Activated naive CD8-positive, alpha-beta T cell treated with anti-CD3 and anti-CD28 coated beads, Interleukin-2, amount 10 ng/mL, durations not matched to agents 7 days and 5 days (primary cell): ENCODE measurements around the gene GLP2R. TPM values are rescaled to one million over a fixed set of nuclear protein-coding genes. Genes with fewer than 3 reads are reported as not detected.
A peak's percentile ranks its signal among the peaks of the same experiment; 100 is the strongest.
"Not testable (repeated sequence)": the region's sequence is repeated elsewhere in the genome, so short reads cannot be mapped to it uniquely, and the experiment has no call there.

Experiments used
- ATAC-seq: fragments of 150-1000 bp; cut with Tn5 transposase; one replicate; pipeline ENCODE4 v1.10.0; 2021; ENCODE audit warnings: low read depth, moderate library complexity
- POLR2A ChIA-PET: fragments of 350-600 bp; sonication (Branson Sonifier 250); formaldehyde crosslinking; loops from one replicate; lab custom pipeline; 2021; ENCODE audit warnings: antibody characterized with exemption; lab: Charles Lee
- DNase-seq: peaks from one replicate; pipeline ENCODE4 v3.0.0; 2021
- H3K27ac Mint-ChIP-seq: one replicate; pipeline ENCODE4 v1.8.0; 2022; ENCODE audit warnings: mild to moderate bottlenecking, mixed read lengths
- H3K27me3 Mint-ChIP-seq: one replicate; pipeline ENCODE4 v1.8.0; 2022; ENCODE audit warnings: mild to moderate bottlenecking, moderate library complexity, mixed read lengths
- H3K36me3 Mint-ChIP-seq: one replicate; pipeline ENCODE4 v1.8.0; 2021; ENCODE audit warnings: mild to moderate bottlenecking, mixed read lengths
- H3K4me1 Mint-ChIP-seq: one replicate; pipeline ENCODE4 v1.8.0; 2021; ENCODE audit warnings: mixed read lengths
- H3K4me3 Mint-ChIP-seq: one replicate; pipeline ENCODE4 v1.8.0; 2022; ENCODE audit warnings: mild to moderate bottlenecking, moderate library complexity, mixed read lengths
- H3K9me3 Mint-ChIP-seq: one replicate; pipeline ENCODE4 v1.8.0; 2021; ENCODE audit warnings: mixed read lengths
- total RNA-seq, 2 experiments: library from RNA; stranded (reverse); gene quantifications; one replicate each; pipeline ENCODE4 v1.2.3, GENCODE V29; 2021

Gene GLP2R
- total RNA-seq, 2 experiments from 2014 or later = not detected

- Mint-ChIP-seq H3K27ac (no peak overlapping the region), H3K4me1 (no peaks in the 10 kb centered on the region), H3K36me3 (no peaks in the 10 kb centered on the region), H3K9me3 (no peaks in the 10 kb centered on the region), H3K4me3 (no peak overlapping the region), H3K27me3 (no peaks in the 10 kb centered on the region)
- DNase-seq = no peak
- ATAC-seq = no peak
- POLR2A ChIA-PET = no interaction called here
These were observed 90.4 kb downstream of the GLP2R start for GRCh38 chr17:9916108-9916507.

GRCh38 chr17:9917131-9917530 lies 91.4 kb downstream of the GLP2R start:
- no peak overlapping the region for H3K27ac Mint-ChIP-seq
- DNase-seq (no peak), ATAC-seq (no peak)
- no peaks in the 10 kb centered on the region for H3K36me3 Mint-ChIP-seq
- POLR2A ChIA-PET = no interaction called here
- H3K4me1 Mint-ChIP-seq = no peaks in the 10 kb centered on the region
- H3K9me3 Mint-ChIP-seq = no peaks in the 10 kb centered on the region
- no peak overlapping the region for H3K4me3 Mint-ChIP-seq
- no peaks in the 10 kb centered on the region for H3K27me3 Mint-ChIP-seq

GRCh38 chr17:9917801-9918200 lies 92.1 kb downstream of the GLP2R start:
- no peak overlapping the region for H3K27ac Mint-ChIP-seq
- H3K9me3 Mint-ChIP-seq = no peaks in the 10 kb centered on the region
- H3K4me1 Mint-ChIP-seq = no peaks in the 10 kb centered on the region
- H3K36me3 Mint-ChIP-seq = no peaks in the 10 kb centered on the region
- no peak for DNase-seq
- H3K4me3 Mint-ChIP-seq = no peak overlapping the region
- no peak for ATAC-seq
- no peaks in the 10 kb centered on the region for H3K27me3 Mint-ChIP-seq
- POLR2A ChIA-PET = no interaction called here

GRCh38 chr17:9918352-9918751 lies 92.6 kb downstream of the GLP2R start:
- H3K4me3 Mint-ChIP-seq = no peak overlapping the region
- POLR2A ChIA-PET = no interaction called here
- H3K36me3 Mint-ChIP-seq = no peaks in the 10 kb centered on the region
- no peaks in the 10 kb centered on the region for H3K27me3 Mint-ChIP-seq
- H3K9me3 Mint-ChIP-seq = no peaks in the 10 kb centered on the region
- no peak overlapping the region for H3K27ac Mint-ChIP-seq
- DNase-seq (no peak), ATAC-seq (no peak)
- no peaks in the 10 kb centered on the region for H3K4me1 Mint-ChIP-seq

- H3K4me1 Mint-ChIP-seq = no peaks in the 10 kb centered on the region
- POLR2A ChIA-PET = no interaction called here
- H3K27me3 Mint-ChIP-seq = no peaks in the 10 kb centered on the region
- ATAC-seq (no peak), DNase-seq (no peak)
- H3K27ac Mint-ChIP-seq = no peak overlapping the region
- H3K4me3 Mint-ChIP-seq = no peak overlapping the region
- no peaks in the 10 kb centered on the region for H3K9me3 Mint-ChIP-seq
- H3K36me3 Mint-ChIP-seq = no peaks in the 10 kb centered on the region
These were observed 93.2 kb downstream of the GLP2R start for GRCh38 chr17:9918804-9919352.

GRCh38 chr17:9921216-9921615 lies 95.5 kb downstream of the GLP2R start:
- H3K4me1 Mint-ChIP-seq, DNase-seq, H3K9me3 Mint-ChIP-seq, ATAC-seq, POLR2A ChIA-PET, H3K27ac Mint-ChIP-seq, H3K4me3 Mint-ChIP-seq, H3K36me3 Mint-ChIP-seq, H3K27me3 Mint-ChIP-seq: not testable (repeated sequence)

- Mint-ChIP-seq H3K27me3 (no peaks in the 10 kb centered on the region), H3K9me3 (no peaks in the 10 kb centered on the region), H3K4me3 (no peak overlapping the region), H3K4me1 (no peaks in the 10 kb centered on the region), H3K36me3 (no peaks in the 10 kb centered on the region), H3K27ac (no peak overlapping the region)
- no peak for ATAC-seq
- POLR2A ChIA-PET = no interaction called here
- DNase-seq = no peak
These were observed 96.5 kb downstream of the GLP2R start for GRCh38 chr17:9922012-9922848.

- H3K4me1 Mint-ChIP-seq = no peaks in the 10 kb centered on the region
- no peak overlapping the region for H3K27ac Mint-ChIP-seq
- no peak overlapping the region for H3K4me3 Mint-ChIP-seq
- no peaks in the 10 kb centered on the region for H3K36me3 Mint-ChIP-seq
- H3K9me3 Mint-ChIP-seq = no peaks in the 10 kb centered on the region
- DNase-seq (peak; percentile 31), ATAC-seq (no peak)
- no peaks in the 10 kb centered on the region for H3K27me3 Mint-ChIP-seq
- POLR2A ChIA-PET = no interaction called here
These were observed 99.0 kb downstream of the GLP2R start for GRCh38 chr17:9924735-9925191.

- no peak overlapping the region for H3K27ac Mint-ChIP-seq
- no peaks in the 10 kb centered on the region for H3K9me3 Mint-ChIP-seq
- H3K4me3 Mint-ChIP-seq = no peak overlapping the region
- ATAC-seq (no peak), DNase-seq (no peak)
- POLR2A ChIA-PET = no interaction called here
- H3K27me3 Mint-ChIP-seq = no peaks in the 10 kb centered on the region
- H3K4me1 Mint-ChIP-seq = no peaks in the 10 kb centered on the region
- H3K36me3 Mint-ChIP-seq = no peaks in the 10 kb centered on the region
These were observed 99.7 kb downstream of the GLP2R start for GRCh38 chr17:9925457-9925856.

GRCh38 chr17:9926150-9926804 lies 100.6 kb downstream of the GLP2R start:
- ATAC-seq (no peak), DNase-seq (no peak)
- POLR2A ChIA-PET = no interaction called here
- Mint-ChIP-seq H3K27ac (no peak overlapping the region), H3K4me3 (no peak overlapping the region), H3K27me3 (no peaks in the 10 kb centered on the region), H3K4me1 (no peaks in the 10 kb centered on the region), H3K36me3 (no peaks in the 10 kb centered on the region), H3K9me3 (no peaks in the 10 kb centered on the region)

GRCh38 chr17:9928601-9929333 lies 103.0 kb downstream of the GLP2R start:
- Mint-ChIP-seq H3K4me3 (no peak overlapping the region), H3K27ac (no peak overlapping the region), H3K9me3 (no peaks in the 10 kb centered on the region), H3K36me3 (no peaks in the 10 kb centered on the region), H3K4me1 (no peaks in the 10 kb centered on the region), H3K27me3 (peaks cover 2% of the 10 kb centered on the region)
- DNase-seq (no peak), ATAC-seq (no peak)
- POLR2A ChIA-PET = no interaction called here

GRCh38 chr17:9929871-9930270 lies 104.1 kb downstream of the GLP2R start:
- DNase-seq (no peak), ATAC-seq (no peak)
- Mint-ChIP-seq H3K4me1 (no peaks in the 10 kb centered on the region), H3K36me3 (no peaks in the 10 kb centered on the region), H3K27me3 (peaks cover 2% of the 10 kb centered on the region), H3K4me3 (no peak overlapping the region), H3K9me3 (no peaks in the 10 kb centered on the region), H3K27ac (no peak overlapping the region)
- POLR2A ChIA-PET = no interaction called here

GRCh38 chr17:9931144-9931741 lies 105.5 kb downstream of the GLP2R start:
- no peaks in the 10 kb centered on the region for H3K9me3 Mint-ChIP-seq
- H3K4me1 Mint-ChIP-seq = no peaks in the 10 kb centered on the region
- H3K27me3 Mint-ChIP-seq = peaks cover 2% of the 10 kb centered on the region
- no peak overlapping the region for H3K4me3 Mint-ChIP-seq
- H3K36me3 Mint-ChIP-seq = no peaks in the 10 kb centered on the region
- POLR2A ChIA-PET = no interaction called here
- no peak overlapping the region for H3K27ac Mint-ChIP-seq
- ATAC-seq (no peak), DNase-seq (no peak)
